ENCODE results near the gene PLCG1.

PLCG1 gene

DNA sequence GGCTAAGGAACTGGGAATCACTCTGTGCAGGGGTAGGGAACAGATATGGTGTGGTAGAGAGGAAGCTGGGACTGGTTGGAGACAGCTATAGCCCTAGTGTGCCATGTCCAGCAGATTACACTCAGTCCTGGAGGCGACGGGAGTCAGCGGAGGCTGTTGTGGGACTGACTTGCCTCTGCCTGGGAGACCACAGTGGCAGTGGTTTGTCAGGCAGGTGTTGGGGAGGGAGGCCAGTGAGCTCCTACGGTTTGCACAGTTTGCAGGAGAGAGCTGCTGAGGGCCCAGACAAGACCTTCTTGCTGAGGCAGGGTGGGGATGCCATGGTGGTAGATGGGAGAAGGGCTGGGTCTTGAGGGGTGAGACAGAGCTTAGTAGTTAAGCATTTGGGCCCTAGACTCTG lies 4.9 kb downstream of the PLCG1 start:
- no peak for DNase-seq (ENCODE audit: low read depth)

DNA sequence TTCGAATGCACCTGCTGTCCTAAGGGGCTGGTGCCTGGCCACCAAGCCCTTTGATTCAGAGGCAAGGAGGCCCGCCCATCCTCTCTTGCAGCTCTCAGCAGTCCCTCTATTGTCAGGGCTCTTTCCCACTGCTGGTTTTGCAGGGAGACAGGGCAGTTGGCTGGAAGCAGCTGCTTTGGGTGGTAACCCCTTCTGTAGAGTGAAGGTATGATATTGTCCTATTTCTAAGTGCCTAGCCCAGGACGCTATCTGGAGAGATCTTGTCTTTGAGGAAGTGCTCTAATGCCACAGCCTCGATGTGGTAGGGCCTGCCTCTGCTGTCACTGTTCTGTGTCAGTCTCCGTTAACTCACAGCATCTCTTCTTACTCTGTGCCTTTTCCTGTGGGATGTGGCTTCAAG lies 5.6 kb downstream of the PLCG1 start:
- DNase-seq (ENCODE audit: low read depth) = no peak

DNA sequence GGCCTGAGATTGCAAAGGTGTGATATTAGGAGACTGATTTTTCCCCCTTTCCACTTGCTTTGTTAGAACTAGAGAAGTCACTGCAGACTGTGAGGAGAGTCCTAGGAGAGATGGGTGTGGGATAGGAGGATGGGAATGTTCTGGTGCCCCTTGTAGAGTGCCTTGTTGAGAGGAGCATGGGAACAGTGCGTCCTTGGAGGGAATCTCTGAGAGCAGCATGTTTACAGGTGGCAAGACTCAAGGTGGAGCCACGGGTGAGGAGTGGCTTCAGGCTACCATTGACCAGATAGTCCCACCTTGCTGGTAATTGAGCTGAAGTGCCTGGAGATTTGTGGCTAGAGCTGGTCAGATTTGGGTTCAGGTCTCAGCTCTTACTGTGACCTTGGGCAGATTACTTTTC lies 6.0 kb downstream of the PLCG1 start:
- DNase-seq (ENCODE audit: low read depth) = no peak

DNA sequence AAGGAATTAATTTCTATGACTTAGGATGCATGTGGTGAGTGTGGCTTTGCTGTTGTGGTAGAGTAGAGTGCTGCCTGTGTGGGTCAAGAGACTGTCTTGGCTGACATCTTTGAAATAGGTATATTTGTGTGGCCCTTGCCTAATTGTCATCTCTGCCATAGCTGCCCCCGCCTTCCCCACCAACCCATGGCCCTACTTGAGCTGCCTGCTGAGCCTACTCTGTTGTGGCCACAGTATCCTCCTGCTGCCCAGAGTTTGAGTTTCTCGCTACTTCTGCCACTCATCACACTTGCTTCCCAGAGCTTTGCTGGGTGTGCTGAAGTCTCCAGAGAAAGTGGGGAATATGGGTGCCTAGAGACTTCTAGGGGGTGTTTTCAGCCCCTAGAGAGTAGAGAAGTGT lies 8.0 kb downstream of the PLCG1 start:
- DNase-seq (ENCODE audit: low read depth) = no peak

DNA sequence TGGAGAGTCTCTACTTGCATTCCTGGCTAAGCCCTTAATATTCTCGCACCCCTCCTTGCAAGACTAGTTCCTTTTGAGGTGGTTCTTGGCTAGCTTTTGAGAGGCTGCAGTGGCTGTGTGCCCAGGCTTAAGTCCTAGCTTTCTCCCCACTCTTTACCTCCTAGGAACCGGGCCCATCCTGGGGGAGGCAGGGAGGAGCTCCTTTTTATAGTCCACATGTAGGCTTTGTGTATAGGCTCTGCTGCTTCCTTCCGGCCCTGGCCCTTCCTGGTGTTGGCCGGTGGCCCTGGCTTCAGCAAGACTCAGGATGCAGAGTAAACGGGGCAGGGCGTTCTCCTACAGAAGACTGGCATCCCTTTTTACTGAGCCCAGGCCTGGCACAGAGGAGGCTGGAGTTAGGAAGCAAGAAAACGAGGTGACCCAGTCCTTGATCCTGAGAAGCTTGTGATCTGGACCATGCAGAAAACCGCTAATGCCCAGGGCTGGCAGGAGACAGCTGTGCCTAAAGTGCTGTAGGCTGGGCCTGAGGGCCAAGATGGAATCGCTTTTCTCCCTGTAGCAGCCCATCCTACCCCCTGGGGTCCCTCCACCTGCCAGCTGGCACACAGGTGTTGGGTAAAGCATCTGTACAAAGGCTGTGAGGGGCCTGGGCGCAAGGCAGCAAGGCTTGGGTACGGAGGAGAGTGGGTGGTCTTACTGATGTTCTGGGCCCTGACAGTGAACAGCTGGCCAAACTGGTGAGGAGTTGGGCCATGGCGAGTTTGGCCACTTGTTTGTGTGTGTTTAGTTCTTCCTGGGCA lies 8.7 kb downstream of the PLCG1 start:
- no peak for DNase-seq (ENCODE audit: low read depth)

DNA sequence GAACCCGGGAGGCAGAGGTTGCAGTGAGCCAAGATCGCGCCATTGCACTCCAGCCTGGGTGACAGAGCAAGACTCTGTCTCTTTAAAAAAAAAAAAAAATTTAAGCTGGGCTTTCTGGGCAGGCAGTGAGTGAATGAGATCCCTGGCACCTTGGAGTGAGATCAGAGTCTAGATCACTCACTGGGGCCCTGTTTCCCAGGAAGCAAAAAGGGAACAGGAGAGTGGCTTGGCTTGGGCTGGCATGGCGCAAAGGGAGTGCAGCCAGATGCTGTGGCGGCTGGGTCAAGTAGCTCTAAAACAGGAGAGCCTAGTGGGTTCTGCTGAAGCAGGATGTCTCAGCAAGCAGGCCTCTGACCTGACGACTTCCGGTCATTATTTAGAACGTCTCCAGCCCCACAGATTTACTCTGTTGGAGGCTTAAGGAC lies 10.4 kb downstream of the PLCG1 start:
- no peak for DNase-seq (ENCODE audit: low read depth)

DNA sequence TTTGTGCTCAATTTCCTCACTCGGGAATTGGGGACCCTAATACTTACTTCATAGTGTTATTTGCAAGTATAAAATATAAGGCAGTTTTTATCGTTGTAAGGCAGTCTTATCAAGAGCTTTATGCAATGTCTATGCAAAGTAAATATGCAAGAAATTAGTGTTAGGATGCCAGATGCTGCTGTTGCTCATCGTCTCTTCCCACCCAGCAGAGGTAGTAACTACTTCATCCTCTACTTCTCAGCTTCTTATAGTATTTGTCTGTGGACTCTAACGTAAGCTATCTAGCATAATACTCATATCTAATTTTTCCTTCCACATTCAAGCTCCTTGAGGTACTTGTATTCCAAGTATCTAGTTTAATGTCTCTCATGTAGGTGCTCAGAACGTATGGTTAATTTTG lies 11.6 kb downstream of the PLCG1 start:
- DNase-seq (ENCODE audit: low read depth) = no peak

DNA sequence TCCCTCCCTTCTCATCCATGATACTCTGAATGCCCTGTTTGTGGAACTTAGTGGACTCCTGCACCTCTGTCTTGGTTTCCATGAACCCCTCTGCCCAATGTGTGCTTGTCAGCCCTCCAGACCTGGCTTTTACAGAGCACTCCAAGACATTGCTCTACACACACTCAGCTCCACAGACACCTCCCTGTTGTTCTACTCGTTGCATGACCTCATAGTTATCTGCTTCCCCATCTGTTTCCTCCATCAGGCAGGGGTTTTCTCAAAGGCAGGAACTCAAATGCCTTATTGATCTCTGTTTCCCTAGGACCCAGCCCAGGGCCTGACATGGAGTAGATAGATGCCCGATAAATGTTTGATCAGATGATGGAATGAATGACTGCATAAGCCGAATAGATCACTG lies 13.3 kb downstream of the PLCG1 start:
- no peak for DNase-seq (ENCODE audit: low read depth)

DNA sequence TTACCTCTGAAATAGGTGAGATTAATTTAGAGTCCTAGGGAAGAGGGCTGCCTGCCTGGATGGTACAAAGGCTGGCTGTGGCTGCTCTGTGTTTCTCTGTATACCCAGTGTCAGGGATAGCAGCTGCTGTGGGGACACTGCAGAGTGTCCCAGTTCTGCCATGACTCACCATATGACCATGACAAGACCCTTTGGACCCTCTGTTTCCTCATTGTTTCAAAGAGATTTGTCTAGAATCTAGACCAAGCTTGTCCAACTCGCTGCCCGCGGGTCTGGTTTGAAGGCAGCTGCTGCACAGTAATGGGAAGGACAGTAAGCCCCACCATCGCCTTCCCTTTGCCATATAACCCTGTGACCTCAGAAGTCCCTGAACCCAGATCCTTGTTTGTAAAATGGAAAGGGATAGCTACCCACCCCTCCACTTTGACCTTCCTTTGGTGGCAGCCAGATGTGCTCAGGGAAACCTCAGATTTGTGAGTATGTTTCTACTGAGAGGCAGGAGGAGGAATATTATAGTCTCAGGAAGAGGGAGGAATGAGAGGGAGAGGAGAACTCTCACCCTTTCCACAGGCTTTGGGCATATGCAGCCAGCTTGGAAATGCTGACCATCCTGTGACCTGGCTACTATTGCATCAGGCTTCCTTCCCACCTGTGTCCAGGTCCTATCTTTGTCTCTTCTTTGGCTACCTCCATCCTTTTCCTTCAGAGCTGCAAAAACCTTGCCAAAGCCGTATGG lies 14.0 kb downstream of the PLCG1 start:
- DNase-seq (ENCODE audit: low read depth) = no peak

DNA sequence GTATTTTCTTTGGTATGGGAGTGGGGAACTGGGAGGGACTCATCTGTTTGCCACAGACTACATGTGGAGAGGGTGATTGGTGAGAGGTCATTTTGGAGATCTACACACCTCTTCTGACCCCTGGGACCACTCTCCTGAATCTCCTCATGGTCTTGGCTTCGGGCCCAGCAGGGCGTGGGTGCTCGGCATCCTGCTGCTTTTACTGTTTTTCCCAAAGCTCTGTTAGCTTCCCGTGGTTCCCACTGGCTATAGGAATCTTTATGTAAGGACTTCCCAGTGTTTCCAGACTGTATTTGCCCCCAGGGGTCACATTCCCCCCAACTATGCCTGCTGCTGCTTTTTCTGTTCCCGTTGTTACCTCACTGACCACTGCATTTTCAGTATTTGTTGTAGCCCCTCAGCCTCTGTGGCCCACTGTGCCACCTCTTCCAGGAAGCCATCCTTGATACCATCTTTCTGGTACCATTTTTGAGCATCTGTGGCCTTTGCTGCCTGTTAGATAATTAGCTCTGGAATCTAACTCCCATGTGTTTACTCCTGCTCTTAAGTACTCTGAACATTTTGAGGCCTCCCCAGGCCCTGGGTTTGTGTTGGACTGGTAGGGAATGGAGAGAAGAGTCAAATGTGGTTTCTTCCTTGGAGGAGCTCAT lies 14.9 kb downstream of the PLCG1 start:
- no peak for DNase-seq (ENCODE audit: low read depth)

DNA sequence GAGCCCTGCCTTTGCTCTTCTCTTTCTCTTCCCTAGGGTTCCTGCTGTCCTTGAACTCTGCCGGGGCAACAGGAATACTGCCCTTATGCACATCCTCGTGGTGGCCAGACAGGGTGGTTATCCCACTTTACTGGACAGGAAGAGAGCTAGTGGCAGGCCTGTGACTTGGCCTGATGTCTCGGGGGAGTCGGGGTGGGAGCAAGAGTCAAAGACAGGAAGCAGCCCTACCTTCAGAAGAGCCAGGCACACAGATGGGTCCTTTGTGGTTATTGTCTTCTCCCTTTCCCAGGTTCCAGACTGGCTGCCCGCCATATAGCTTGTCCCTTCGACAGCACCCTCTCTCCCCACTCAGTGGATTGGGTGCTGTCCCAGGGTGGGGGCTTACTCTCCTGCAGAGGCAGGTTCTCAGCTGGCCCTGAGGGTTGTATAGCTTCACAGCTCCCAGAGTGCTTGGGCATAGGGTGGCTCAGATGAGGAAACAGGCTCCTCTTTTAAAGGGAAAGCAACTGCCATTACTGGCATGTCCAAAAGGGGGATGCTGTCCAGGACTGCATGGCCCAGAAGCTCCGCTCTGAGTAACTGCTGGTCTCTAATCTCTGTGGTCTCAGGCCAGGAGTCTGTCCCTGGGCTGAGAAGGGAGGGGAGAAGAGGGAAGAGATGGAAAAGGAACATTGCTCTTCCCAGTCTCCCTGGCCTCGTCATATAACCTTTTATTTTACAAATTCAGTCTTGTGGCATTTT lies 17.3 kb downstream of the PLCG1 start:
- DNase-seq (ENCODE audit: low read depth) = no peak

DNA sequence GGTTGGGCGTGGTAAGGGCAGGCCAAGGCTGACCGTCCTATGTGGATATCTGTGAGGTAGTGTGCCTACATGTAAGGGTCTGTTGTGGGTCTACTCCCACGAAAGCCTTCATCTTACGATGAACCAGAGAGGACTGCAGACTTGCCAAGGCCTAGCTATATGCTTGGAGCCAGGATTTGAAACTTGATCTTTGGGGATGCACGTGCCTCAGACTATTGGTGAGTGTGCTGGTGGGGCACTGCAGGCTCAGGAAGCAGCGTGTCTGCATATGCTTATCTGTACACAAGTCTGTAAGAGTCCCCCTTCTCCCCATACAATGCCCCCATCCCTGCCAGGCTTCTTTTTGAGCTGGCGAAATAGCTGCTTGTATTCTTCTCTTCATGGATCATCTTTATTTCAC lies 17.9 kb downstream of the PLCG1 start:
- DNase-seq (ENCODE audit: low read depth) = no peak

DNA sequence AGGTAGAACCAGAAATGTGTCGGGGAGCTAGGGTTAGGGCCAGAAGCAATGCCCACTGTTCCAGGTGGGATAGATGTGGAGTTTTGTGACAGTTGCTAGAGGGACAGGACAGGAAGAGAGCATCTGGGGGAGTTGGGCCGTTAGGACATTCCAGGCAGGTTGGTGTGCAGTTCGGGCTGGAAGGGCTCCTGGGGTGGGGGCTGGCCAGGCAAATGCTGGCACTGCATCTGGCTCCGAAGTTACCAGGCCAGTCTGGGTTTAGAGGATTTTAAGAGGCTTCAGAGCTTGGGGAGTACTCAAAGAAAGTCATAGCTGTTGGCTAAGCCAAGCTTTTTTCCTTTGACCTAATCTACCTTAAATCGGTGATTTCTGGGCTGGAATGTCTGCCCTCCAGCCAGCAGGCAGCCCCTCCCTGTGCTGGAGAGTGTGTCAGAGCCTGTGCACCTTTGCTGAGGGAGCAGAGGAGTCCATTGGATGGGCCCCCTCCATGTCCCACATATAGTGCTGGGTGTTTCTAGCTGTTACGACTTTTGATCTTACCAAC lies 20.8 kb downstream of the PLCG1 start:
- DNase-seq (ENCODE audit: low read depth) = no peak

DNA sequence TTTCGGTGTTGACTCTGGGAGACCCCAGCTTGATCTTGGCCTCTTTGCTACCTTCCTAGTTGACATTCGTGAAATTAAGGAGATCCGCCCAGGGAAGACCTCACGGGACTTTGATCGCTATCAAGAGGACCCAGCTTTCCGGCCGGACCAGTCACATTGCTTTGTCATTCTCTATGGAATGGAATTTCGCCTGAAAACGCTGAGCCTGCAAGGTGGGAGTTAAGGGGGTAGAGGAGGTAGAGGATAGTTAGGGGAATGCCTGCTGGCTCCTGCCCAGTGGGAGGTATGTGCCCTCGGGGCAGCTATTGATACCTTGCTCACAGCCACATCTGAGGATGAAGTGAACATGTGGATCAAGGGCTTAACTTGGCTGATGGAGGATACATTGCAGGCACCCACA lies 22.2 kb downstream of the PLCG1 start:
- DNase-seq (ENCODE audit: low read depth) = no peak

DNA sequence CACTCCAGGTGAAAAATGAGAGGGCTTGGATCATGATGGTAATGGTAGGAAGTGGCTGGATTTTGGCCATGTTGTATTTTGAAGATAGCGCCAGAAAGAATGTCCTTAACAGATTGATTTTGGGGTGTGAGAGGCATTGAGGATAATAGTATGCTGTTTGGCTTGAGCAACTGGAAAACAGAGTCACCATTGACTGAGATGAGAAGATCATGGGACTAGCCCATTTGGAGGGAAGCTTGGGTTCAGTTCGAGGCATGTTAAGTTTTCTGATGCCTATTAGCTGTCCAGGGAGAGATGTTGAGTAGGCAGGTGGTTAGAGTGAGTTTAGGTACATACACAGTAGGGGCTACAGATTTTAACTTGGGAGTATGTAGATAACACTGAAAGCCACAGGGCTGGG lies 23.3 kb downstream of the PLCG1 start:
- DNase-seq (ENCODE audit: low read depth) = no peak

DNA sequence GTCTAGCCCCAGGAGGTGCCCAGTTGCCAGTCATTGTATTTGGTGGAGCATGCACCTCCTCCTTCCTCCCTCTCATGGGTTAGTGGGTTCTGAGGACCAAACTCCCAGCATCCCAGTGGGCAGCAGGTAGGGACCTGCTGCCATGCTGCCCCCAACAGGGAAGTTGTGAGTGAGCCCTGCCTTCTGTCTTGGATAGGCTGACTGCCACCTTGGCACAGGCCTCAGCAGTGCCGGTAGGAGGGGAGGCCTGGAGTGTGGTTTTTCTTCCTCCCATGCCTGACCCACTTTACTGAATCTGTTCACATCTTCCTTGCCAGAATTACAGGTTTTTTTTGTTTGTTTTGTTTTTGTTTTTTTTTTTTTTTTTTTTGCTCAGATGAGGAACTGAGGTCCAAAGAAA lies 24.5 kb downstream of the PLCG1 start:
- no peak for DNase-seq (ENCODE audit: low read depth)

DNA sequence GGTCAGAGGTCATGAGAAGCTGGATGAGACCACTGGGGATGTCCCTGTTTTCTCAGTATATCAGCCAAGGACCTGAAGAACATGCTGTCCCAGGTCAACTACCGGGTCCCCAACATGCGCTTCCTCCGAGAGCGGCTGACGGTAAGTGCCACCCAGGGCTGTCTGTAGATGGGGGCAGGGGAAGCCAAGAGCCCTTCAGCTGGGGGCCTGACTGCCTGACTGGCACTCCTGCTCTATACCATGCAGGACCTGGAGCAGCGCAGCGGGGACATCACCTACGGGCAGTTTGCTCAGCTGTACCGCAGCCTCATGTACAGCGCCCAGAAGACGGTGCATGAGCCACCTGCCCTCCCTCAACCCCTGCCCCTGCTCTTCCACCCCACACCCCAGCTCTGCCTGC lies 25.1 kb downstream of the PLCG1 start:
- DNase-seq (ENCODE audit: low read depth) = no peak

DNA sequence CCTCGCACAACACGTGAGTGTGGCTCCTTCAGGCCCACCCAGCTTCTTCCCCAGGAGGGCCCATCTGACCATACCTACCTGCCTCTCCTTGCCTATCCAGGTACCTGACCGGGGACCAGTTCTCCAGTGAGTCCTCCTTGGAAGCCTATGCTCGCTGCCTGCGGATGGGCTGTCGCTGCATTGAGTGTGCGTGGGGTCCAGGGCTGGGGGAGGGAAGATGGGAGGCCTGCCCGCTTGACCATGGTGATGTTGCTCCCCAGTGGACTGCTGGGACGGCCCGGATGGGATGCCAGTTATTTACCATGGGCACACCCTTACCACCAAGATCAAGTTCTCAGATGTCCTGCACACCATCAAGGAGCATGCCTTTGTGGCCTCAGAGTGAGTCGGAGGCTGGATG lies 26.5 kb downstream of the PLCG1 start:
- DNase-seq (ENCODE audit: low read depth) = no peak

DNA sequence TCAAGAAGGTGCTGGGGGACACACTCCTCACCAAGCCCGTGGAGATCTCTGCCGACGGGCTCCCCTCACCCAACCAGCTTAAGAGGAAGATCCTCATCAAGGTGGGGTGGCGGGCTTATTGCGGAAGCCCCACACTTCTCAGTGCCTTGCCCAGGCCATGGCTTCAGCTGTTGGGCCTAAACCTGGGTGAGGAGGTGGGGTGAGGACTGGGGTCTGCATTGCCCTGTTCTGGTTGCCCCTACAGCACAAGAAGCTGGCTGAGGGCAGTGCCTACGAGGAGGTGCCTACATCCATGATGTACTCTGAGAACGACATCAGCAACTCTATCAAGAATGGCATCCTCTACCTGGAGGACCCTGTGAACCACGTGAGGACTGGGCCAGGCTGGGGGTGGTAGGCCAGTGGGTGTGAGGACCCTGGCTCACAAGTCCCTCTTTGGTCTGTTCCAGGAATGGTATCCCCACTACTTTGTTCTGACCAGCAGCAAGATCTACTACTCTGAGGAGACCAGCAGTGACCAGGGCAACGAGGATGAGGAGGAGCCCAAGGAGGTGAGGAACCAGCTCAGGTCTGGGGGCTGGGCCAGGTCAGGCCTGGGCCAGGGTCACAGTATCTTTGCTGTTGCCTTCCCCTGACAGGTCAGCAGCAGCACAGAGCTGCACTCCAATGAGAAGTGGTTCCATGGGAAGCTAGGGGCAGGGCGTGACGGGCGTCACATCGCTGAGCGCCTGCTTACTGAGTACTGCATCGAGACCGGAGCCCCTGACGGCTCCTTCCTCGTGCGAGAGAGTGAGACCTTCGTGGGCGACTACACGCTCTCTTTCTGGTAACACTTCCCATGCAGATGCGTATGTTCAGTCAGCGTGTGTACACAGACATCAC lies 27.9 kb downstream of the PLCG1 start:
- no peak for DNase-seq (ENCODE audit: low read depth)

DNA sequence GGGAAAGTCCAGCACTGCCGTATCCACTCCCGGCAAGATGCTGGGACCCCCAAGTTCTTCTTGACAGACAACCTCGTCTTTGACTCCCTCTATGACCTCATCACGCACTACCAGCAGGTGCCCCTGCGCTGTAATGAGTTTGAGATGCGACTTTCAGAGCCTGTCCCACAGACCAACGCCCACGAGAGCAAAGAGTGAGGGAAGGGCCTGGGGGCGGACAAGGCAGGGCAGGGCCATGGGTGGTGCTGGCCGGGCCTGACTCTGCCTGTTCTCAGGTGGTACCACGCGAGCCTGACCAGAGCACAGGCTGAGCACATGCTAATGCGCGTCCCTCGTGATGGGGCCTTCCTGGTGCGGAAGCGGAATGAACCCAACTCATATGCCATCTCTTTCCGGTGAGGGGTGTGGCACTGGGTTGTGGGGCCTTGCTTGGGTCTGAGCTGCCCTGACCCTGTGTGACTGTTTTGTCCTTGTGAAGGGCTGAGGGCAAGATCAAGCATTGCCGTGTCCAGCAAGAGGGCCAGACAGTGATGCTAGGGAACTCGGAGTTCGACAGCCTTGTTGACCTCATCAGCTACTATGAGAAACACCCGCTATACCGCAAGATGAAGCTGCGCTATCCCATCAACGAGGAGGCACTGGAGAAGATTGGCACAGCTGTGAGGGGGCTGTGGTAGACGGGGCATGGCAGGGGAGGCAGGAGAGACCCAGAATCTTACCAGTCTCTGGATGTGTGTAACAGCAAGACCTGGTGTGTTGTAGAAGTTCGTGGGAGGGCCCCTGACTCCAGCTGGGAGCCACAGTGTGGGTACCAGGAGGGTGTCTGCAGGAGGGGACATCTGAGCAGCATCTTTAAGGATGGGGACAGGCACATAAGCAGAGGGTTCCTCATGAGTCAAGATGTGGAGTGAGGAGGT lies 29.1 kb downstream of the PLCG1 start:
- DNase-seq (ENCODE audit: low read depth) = no peak

Measured in GM04504 (cell line).